GM12874 (cell line): ENCODE data around the gene ALOX5.

Experiments
- CTCF ChIP-seq: IDR thresholded peaks from 2 replicates; pipeline ENCODE4 v1.5.1; 2011; ENCODE audit warnings: low read depth, mild to moderate bottlenecking, control low read depth, low read length, moderate library complexity; ENCODE audit not compliant: insufficient read depth

The ALOX5 gene

GRCh38 chr10:45404087-45404769 lies 30.2 kb downstream of the ALOX5 start:
- no peak for TF ChIP-seq CTCF

GRCh38 chr10:45404770-45405120 lies 30.7 kb downstream of the ALOX5 start:
- no peak for TF ChIP-seq CTCF

- no peak for TF ChIP-seq CTCF
These were observed 33.5 kb downstream of the ALOX5 start for GRCh38 chr10:45407542-45407941.

DNA sequence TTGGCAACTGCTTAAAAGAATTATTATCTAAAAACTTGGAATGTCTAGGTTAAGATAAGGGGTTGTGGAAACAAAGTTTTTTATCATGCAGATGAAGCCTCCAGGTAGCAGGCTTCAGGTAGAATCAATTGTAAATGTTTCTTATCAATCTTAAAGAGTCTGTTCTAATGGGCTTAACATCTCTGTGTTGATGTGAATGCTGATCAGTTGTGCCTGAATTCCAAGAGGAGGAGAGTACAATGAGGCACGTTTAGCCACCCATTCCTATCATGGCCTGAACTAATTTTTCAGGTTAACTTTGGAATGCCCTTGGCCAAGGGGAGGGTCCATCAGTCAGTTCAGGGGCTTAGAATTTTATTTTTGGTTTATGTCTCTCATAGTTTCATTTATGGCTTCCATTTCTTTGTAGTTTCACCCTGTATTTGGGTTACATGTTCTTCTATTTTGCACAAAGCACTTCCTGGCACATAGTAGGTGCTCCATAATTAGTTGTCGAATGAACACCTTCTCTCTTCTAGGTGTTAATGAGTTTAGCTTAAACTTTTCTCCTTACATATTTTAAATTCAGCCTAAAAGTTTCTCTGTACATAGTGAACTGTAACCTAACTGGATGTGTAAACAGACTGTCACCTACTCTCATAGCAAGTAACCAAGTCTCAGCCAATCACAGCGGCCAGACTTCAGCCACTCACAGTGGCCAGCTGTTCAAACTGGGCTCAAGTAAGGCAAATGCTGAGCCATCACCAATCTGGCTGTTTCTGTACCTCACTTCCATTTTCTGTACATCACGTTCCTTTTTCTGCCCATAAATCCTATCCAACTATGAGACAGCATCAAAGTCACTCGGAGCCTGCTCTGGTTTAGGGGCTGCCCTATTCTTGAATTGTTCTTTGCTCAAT lies 34.7 kb downstream of the ALOX5 start:
- TF ChIP-seq CTCF: no peak

DNA sequence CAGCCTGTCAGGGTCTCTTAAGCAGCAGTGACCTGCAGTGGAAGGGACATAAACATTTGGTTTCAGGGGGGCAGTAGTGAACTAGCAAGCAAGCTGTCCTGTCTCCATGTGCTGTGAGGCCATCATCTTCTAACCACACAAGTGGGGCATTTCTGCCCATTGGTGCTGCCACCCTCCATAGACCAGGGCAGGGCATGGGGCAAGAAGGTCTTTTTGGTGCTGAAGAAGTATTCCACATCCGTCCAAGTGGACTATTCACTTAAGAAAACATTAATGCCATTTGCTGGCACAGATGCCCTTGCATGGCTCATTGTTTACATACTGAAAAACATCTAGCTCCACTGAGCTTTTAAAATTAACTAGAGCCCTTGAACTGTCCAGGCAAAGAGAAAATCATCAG lies 35.8 kb downstream of the ALOX5 start:
- no peak for TF ChIP-seq CTCF

- no peak for TF ChIP-seq CTCF
These were observed 36.4 kb downstream of the ALOX5 start for GRCh38 chr10:45410489-45410806.

GRCh38 chr10:45410807-45411606 lies 37.0 kb downstream of the ALOX5 start:
- TF ChIP-seq CTCF: no peak
